ENCODE measurements around the gene UQCC3.
"Not testable (repeated sequence)": the region's sequence is repeated elsewhere in the genome, so short reads cannot be mapped to it uniquely, and the experiment has no call there.

Gene UQCC3

GRCh38 chr11:62687508-62688396 is 16.3 kb downstream of the UQCC3 start:
- DNase-seq (ENCODE audit: low read depth): no peak
- TF ChIP-seq CTCF (conservative IDR thresholded peaks at IDR 0.05; ENCODE audit: low read length): no peak
- H3K4me3 ChIP-seq (ENCODE audit: low read length): peak overlapping the region; percentile 70

- peak overlapping the region; percentile 70 for H3K4me3 ChIP-seq (ENCODE audit: low read length)
- DNase-seq (ENCODE audit: low read depth): peak; percentile 29
- no peak for TF ChIP-seq CTCF (conservative IDR thresholded peaks at IDR 0.05; ENCODE audit: low read length)
Measured at GRCh38 chr11:62688491-62688890, 17.0 kb downstream of the UQCC3 start.

GRCh38 chr11:62689421-62690183 is 18.1 kb downstream of the UQCC3 start, which contains the start of gene LRRN4CL:
LRRN4CL (minus strand) TSS chr11:62689530; CDS start chr11:62688508, 1,022 bp downstream.
- peak; percentile 16; the same call in 1 of the 2 replicates for TF ChIP-seq CTCF (conservative IDR thresholded peaks at IDR 0.05; ENCODE audit: low read length)
- peak; percentile 99 for DNase-seq (ENCODE audit: low read depth)
- peak within 1 kb of the TSS; percentile 70 for H3K4me3 ChIP-seq (ENCODE audit: low read length)

GRCh38 chr11:62693624-62694023 is 22.2 kb downstream of the UQCC3 start:
- not testable (repeated sequence) for DNase-seq (ENCODE audit: low read depth); H3K4me3 ChIP-seq (ENCODE audit: low read length)

GRCh38 chr11:62694455-62695167 is 23.1 kb downstream of the UQCC3 start:
- H3K4me3 ChIP-seq (ENCODE audit: low read length): no peak overlapping the region
- TF ChIP-seq CTCF (conservative IDR thresholded peaks at IDR 0.05; ENCODE audit: low read length): peak; percentile 90
- peak; percentile 85 for DNase-seq (ENCODE audit: low read depth)

- TF ChIP-seq CTCF (conservative IDR thresholded peaks at IDR 0.05; ENCODE audit: low read length): no peak
- DNase-seq (ENCODE audit: low read depth): no peak
- H3K4me3 ChIP-seq (ENCODE audit: low read length): no peak overlapping the region
Measured at GRCh38 chr11:62702246-62702645, 30.8 kb downstream of the UQCC3 start.

GRCh38 chr11:62703921-62704320 is 32.4 kb downstream of the UQCC3 start:
- DNase-seq (ENCODE audit: low read depth); H3K4me3 ChIP-seq (ENCODE audit: low read length): not testable (repeated sequence)

Measured in AG10803 (cell line).